Testis (tissue), 3 donors: ENCODE results near the gene SPATS2L. TPM values are rescaled to one million over a fixed set of nuclear protein-coding genes. Genes with fewer than 3 reads are reported as not detected.

Source experiments
- DNase-seq: peaks from one replicate; pipeline ENCODE4 v3.0.0-alpha.2; 2019
- H3K27ac ChIP-seq, 2 donors: fragments of 200-600 bp; sonication (generic); one replicate each; pipeline ENCODE4 v1.5.1; 2019
- H3K27me3 ChIP-seq: fragments of 200-600 bp; sonication (generic); one replicate; pipeline ENCODE4 v1.5.1; 2019
- H3K36me3 ChIP-seq: fragments of 200-600 bp; sonication (generic); one replicate; pipeline ENCODE4 v1.5.1; 2017; ENCODE audit warnings: low read depth; ENCODE audit errors: missing control alignments
- H3K4me1 ChIP-seq: fragments of 200-600 bp; sonication (generic); one replicate; pipeline ENCODE4 v1.5.1; 2019
- H3K4me3 ChIP-seq, 2 donors: fragments of 200-600 bp; sonication (generic); one replicate each; pipeline ENCODE4 v1.5.1; 2017 to 2019
- H3K9me3 ChIP-seq: fragments of 200-600 bp; sonication (generic); one replicate; pipeline ENCODE4 v1.5.1; 2017
- CTCF ChIP-seq, 3 experiments: fragments of 450-650 bp in 2 of 3; fragments of 200-600 bp in 1 of 3; sonication (generic) in 1 of 3; IDR thresholded peaks; one replicate each; pipeline ENCODE4 v1.5.1; 2016 to 2019; ENCODE audit warnings: antibody characterized with exemption in 3 of 3, mild to moderate bottlenecking in 2 of 3, moderate library complexity in 1 of 3
- POLR2A ChIP-seq: fragments of 450-650 bp; IDR thresholded peaks from one replicate; pipeline ENCODE4 v1.6.1; 2017; ENCODE audit warnings: antibody characterized with exemption, mild to moderate bottlenecking, moderate library complexity
- WGBS, 2 donors: methylation state at CpG; one replicate each; pipeline ENCODE4 v1.1.5; 2018; 5-methylcytosine and 5-hydroxymethylcytosine counted together
- intact Hi-C: fragments of 100-400 bp; cut with DNase I; formaldehyde crosslinking; loops from one replicate; pipeline ENCODE4 v1.15.1; 2023; ENCODE audit warnings: low total_unique reads
- polyA plus RNA-seq: library from polyadenylated mRNA; stranded (reverse); fragments of 350-450 nt; fragmentation: Illumina TruSeq; extraction: RNeasy Lipid Tissue Mini Kit (QIAGEN cat#74804); gene quantifications from one replicate; pipeline ENCODE4 v1.2.3, GENCODE V29; 2014; ENCODE audit warnings: low read depth, low replicate concordance; ENCODE audit not compliant: insufficient read depth
- total RNA-seq, 2 donors: library from RNA; depleted of rRNA; stranded (reverse); fragments of >200 nt; gene quantifications; one replicate each; pipeline ENCODE4 v1.2.3, GENCODE V29; 2016

The SPATS2L gene
- total and polyA plus RNA-seq, 3 donors from 2014 or later, result 49.7 to 67.6 (median 52.9) TPM

GRCh38 chr2:200488169-200488568 is 181.7 kb downstream of the SPATS2L start:
- WGBS, 2 donors, result 87 to 90% methylated on average over 4 of the region's 4 CpGs
- H3K4me1 ChIP-seq, result no peaks in the 10 kb centered on the region
- no peaks in the 10 kb centered on the region for H3K36me3 ChIP-seq
- intact Hi-C loops, result no loop called here
- H3K9me3 ChIP-seq, result no peaks in the 10 kb centered on the region
- H3K27ac ChIP-seq, result no peak overlapping the region
- no peak for DNase-seq
- TF ChIP-seq POLR2A, result no peak
- no peak for TF ChIP-seq CTCF (IDR thresholded peaks at IDR 0.05)
- no peak overlapping the region for H3K4me3 ChIP-seq
- H3K27me3 ChIP-seq, result no peaks in the 10 kb centered on the region

- H3K27ac ChIP-seq, result no peak overlapping the region
- H3K4me1 ChIP-seq, result no peaks in the 10 kb centered on the region
- no peaks in the 10 kb centered on the region for H3K27me3 ChIP-seq
- H3K9me3 ChIP-seq, result no peaks in the 10 kb centered on the region
- H3K36me3 ChIP-seq, result no peaks in the 10 kb centered on the region
- H3K4me3 ChIP-seq, result no peak overlapping the region
- no peak for DNase-seq
- intact Hi-C loops, result no loop called here
- WGBS, 2 donors, result 68 to 76% methylated on average over 17 to 22 of the region's 22 CpGs
- TF ChIP-seq CTCF (IDR thresholded peaks at IDR 0.05), result no peak
- no peak for TF ChIP-seq POLR2A
Observed at GRCh38 chr2:200490001-200490400, 183.5 kb downstream of the SPATS2L start.

- no peaks in the 10 kb centered on the region for H3K4me1 ChIP-seq
- H3K9me3 ChIP-seq, result no peaks in the 10 kb centered on the region
- no peak for DNase-seq
- H3K36me3 ChIP-seq, result no peaks in the 10 kb centered on the region
- TF ChIP-seq CTCF (IDR thresholded peaks at IDR 0.05) (no peak), POLR2A (no peak)
- intact Hi-C loops, result no loop called here
- no peaks in the 10 kb centered on the region for H3K27me3 ChIP-seq
- H3K27ac ChIP-seq, result no peak overlapping the region
- H3K4me3 ChIP-seq, result no peak overlapping the region
Observed at GRCh38 chr2:200492656-200493055, 186.2 kb downstream of the SPATS2L start.

GRCh38 chr2:200494048-200494447 is 187.6 kb downstream of the SPATS2L start:
- Histone ChIP-seq H3K9me3 (no peaks in the 10 kb centered on the region), H3K4me1 (no peaks in the 10 kb centered on the region), H3K27me3 (no peaks in the 10 kb centered on the region), H3K36me3 (no peaks in the 10 kb centered on the region), H3K4me3 (no peak overlapping the region), H3K27ac (no peak overlapping the region)
- DNase-seq, result no peak
- intact Hi-C loops, result no loop called here
- TF ChIP-seq POLR2A (no peak), CTCF (IDR thresholded peaks at IDR 0.05) (no peak)
- 94 to 97% methylated on average over 2 of the region's 2 CpGs for WGBS, 2 donors

- Histone ChIP-seq H3K4me1 (no peaks in the 10 kb centered on the region), H3K27me3 (no peaks in the 10 kb centered on the region), H3K4me3 (no peak overlapping the region), H3K36me3 (no peaks in the 10 kb centered on the region), H3K27ac (no peak overlapping the region), H3K9me3 (no peaks in the 10 kb centered on the region)
- no peak for DNase-seq
- TF ChIP-seq CTCF (IDR thresholded peaks at IDR 0.05) (no peak), POLR2A (no peak)
- intact Hi-C loops, result no loop called here
- WGBS, 2 donors, result 100% methylated on average over 1 of the region's 1 CpG
Observed at GRCh38 chr2:200496696-200497095, 190.2 kb downstream of the SPATS2L start.
